H1 (cell line): ENCODE data around the gene SHROOM3.

Experiments used
- CEBPB ChIP-seq: IDR thresholded peaks from 2 replicates; pipeline ENCODE4 v1.6.1; 2012; ENCODE audit warnings: low read depth, low read length
- CHD1 ChIP-seq: IDR thresholded peaks from 2 replicates; pipeline ENCODE4 v1.6.1; 2012; ENCODE audit warnings: low read depth, low read length, improper control_type of control experiment
- CTCF ChIP-seq, 3 experiments: IDR thresholded peaks; 1 replicate in 2 of 3; 2 replicates in 1 of 3; pipeline versions ENCODE4 v1.5.1 to v1.6.1; 2011; ENCODE audit warnings: low read length in 3 of 3, mild to moderate bottlenecking in 3 of 3, inconsistent platforms in 2 of 3, low read depth in 1 of 3, moderate library complexity in 1 of 3; ENCODE audit not compliant: insufficient read depth in 1 of 3; ENCODE audit errors: control extremely low read depth in 1 of 3
- EP300 ChIP-seq, 2 experiments: IDR thresholded peaks; 1 replicate in 1 of 2; 2 replicates in 1 of 2; pipeline ENCODE4 v1.6.1; 2011 to 2012; ENCODE audit warnings: low read depth in 2 of 2, low read length in 2 of 2, mild to moderate bottlenecking in 2 of 2, borderline replicate concordance in 1 of 2, inconsistent platforms in 1 of 2, moderate library complexity in 1 of 2
- EZH2 ChIP-seq: fragments of 200-600 bp; sonication (generic); IDR thresholded peaks from 2 replicates; pipeline ENCODE4 v1.7.1; 2012; ENCODE audit warnings: low read depth, mild to moderate bottlenecking, moderate library complexity, low read length, inconsistent platforms; ENCODE audit not compliant: severe bottlenecking
- HDAC2 ChIP-seq, 2 experiments: fragments of 300-600 bp in 1 of 2; sonication (generic) in 1 of 2; IDR thresholded peaks; 2 replicates each; pipeline ENCODE4 v1.6.1; 2011 to 2012; ENCODE audit warnings: low read depth in 2 of 2, low read length in 2 of 2, mild to moderate bottlenecking in 2 of 2, moderate library complexity in 2 of 2, borderline replicate concordance in 1 of 2, inconsistent platforms in 1 of 2
- MAFK ChIP-seq: IDR thresholded peaks from 2 replicates; pipeline ENCODE4 v1.6.1; 2012; ENCODE audit warnings: low read depth, mild to moderate bottlenecking, improper control_type of control experiment, low read length
- NRF1 ChIP-seq: IDR thresholded peaks from 2 replicates; pipeline ENCODE4 v1.6.1; 2011; ENCODE audit warnings: mild to moderate bottlenecking, low read depth, low read length, improper control_type of control experiment
- POLR2A ChIP-seq, 2 experiments: IDR thresholded peaks; 1 replicate in 1 of 2; 2 replicates in 1 of 2; pipeline ENCODE4 v1.6.1; 2011; ENCODE audit warnings: low read depth in 2 of 2, low read length in 2 of 2, mild to moderate bottlenecking in 2 of 2; ENCODE audit errors: control extremely low read depth in 1 of 2
- RAD21 ChIP-seq, 2 experiments: IDR thresholded peaks in 1 of 2; conservative IDR thresholded peaks in 1 of 2; 2 replicates each; pipeline ENCODE4 v1.6.1; 2011; ENCODE audit warnings: low read depth in 2 of 2, low read length in 2 of 2, improper control_type of control experiment in 1 of 2, inconsistent platforms in 1 of 2, mild to moderate bottlenecking in 1 of 2, moderate library complexity in 1 of 2
- SIN3A ChIP-seq, 2 experiments: IDR thresholded peaks in 1 of 2; conservative IDR thresholded peaks in 1 of 2; 2 replicates each; pipeline ENCODE4 v1.6.1; 2011 to 2012; ENCODE audit warnings: low read length in 2 of 2, improper control_type of control experiment in 1 of 2, low read depth in 1 of 2, mild to moderate bottlenecking in 1 of 2
- TEAD4 ChIP-seq: IDR thresholded peaks from 2 replicates; pipeline ENCODE4 v1.6.1; 2012; ENCODE audit warnings: low read depth, low read length, inconsistent platforms, mixed read lengths

GRCh38 chr4:76559236-76560071 lies 124.4 kb downstream of the SHROOM3 start:
- no peak for TF ChIP-seq CTCF (IDR thresholded peaks at IDR 0.05; ENCODE audit: control extremely low read depth in 1 of 3, insufficient read depth in 1 of 3, low read depth in 1 of 3, low read length in 3 of 3)
- no peak for TF ChIP-seq EZH2
- no peak; the same call in 1 of the 2 replicates for TF ChIP-seq TEAD4
- TF ChIP-seq SIN3A (conservative IDR thresholded peaks at IDR 0.05 in 1 of 2, IDR thresholded peaks at IDR 0.05 in 1 of 2; ENCODE audit: low read depth in 1 of 2, low read length in 2 of 2) = no peak
- TF ChIP-seq HDAC2 (IDR thresholded peaks at IDR 0.05; ENCODE audit: borderline replicate concordance in 1 of 2, low read depth in 2 of 2, low read length in 2 of 2) = no peak
- no peak for TF ChIP-seq POLR2A (IDR thresholded peaks at IDR 0.05; ENCODE audit: control extremely low read depth in 1 of 2, low read depth in 2 of 2, low read length in 2 of 2)
- no peak for TF ChIP-seq CHD1
- TF ChIP-seq MAFK = no peak
- no peak for TF ChIP-seq CEBPB
- no peak for TF ChIP-seq NRF1
- no peak for TF ChIP-seq EP300 (IDR thresholded peaks at IDR 0.05; ENCODE audit: borderline replicate concordance in 1 of 2, low read depth in 2 of 2, low read length in 2 of 2)
- no peak for TF ChIP-seq RAD21 (IDR thresholded peaks at IDR 0.05 in 1 of 2, conservative IDR thresholded peaks at IDR 0.05 in 1 of 2; ENCODE audit: low read depth in 2 of 2, low read length in 2 of 2)
